SK-N-SH treated with all-trans-retinoic acid at 6 μM for 48 hours (cell line): ENCODE data around the gene TGFBR2.

Source experiments
- ESRRG ChIP-seq: fragments of 250-450 bp; sonication (Bioruptor Pico); IDR thresholded peaks from 2 replicates; pipeline ENCODE4 v1.6.1; 2021; ENCODE audit warnings: mild to moderate bottlenecking
- GLIS3 ChIP-seq: fragments of 250-450 bp; sonication (Bioruptor Pico); IDR thresholded peaks from 2 replicates; pipeline ENCODE4 v1.5.0; 2020; ENCODE audit warnings: mild to moderate bottlenecking, moderate library complexity
- OSR1 ChIP-seq: fragments of 250-450 bp; sonication (Bioruptor Pico); IDR thresholded peaks from 2 replicates; pipeline ENCODE4 v1.8.0; 2022; ENCODE audit warnings: moderate library complexity, mild to moderate bottlenecking, inconsistent platforms
- RARB ChIP-seq: fragments of 250-450 bp; sonication (Bioruptor Pico); IDR thresholded peaks from 2 replicates; pipeline ENCODE4 v1.8.0; 2021; ENCODE audit warnings: mild to moderate bottlenecking, moderate library complexity
- TOX ChIP-seq: fragments of 250-450 bp; sonication (Bioruptor Pico); IDR thresholded peaks from 2 replicates; pipeline ENCODE4 v1.8.0; 2021; ENCODE audit warnings: mild to moderate bottlenecking, moderate library complexity, borderline replicate concordance
- TSHZ2 ChIP-seq: fragments of 250-450 bp; sonication (Bioruptor Pico); IDR thresholded peaks from 2 replicates; pipeline ENCODE4 v1.5.0; 2020; ENCODE audit warnings: mild to moderate bottlenecking, moderate library complexity
- ZNF8 ChIP-seq: fragments of 450-650 bp; formaldehyde crosslinking; IDR thresholded peaks from 2 replicates; pipeline ENCODE4 v1.5.0; 2020; ENCODE audit warnings: mild to moderate bottlenecking, moderate library complexity
- TF ChIP-seq, protein P1 (sequence below): fragments of 250-450 bp; sonication (Bioruptor Pico); IDR thresholded peaks from 2 replicates; pipeline ENCODE4 v1.8.0; 2021; ENCODE audit warnings: low read depth, mild to moderate bottlenecking, moderate library complexity, borderline replicate concordance
- TF ChIP-seq, protein P2 (sequence below): fragments of 250-450 bp; sonication (Bioruptor Pico); IDR thresholded peaks from 2 replicates; pipeline ENCODE4 v1.5.1; 2020; ENCODE audit warnings: low read depth, mild to moderate bottlenecking, moderate library complexity

DNA sequence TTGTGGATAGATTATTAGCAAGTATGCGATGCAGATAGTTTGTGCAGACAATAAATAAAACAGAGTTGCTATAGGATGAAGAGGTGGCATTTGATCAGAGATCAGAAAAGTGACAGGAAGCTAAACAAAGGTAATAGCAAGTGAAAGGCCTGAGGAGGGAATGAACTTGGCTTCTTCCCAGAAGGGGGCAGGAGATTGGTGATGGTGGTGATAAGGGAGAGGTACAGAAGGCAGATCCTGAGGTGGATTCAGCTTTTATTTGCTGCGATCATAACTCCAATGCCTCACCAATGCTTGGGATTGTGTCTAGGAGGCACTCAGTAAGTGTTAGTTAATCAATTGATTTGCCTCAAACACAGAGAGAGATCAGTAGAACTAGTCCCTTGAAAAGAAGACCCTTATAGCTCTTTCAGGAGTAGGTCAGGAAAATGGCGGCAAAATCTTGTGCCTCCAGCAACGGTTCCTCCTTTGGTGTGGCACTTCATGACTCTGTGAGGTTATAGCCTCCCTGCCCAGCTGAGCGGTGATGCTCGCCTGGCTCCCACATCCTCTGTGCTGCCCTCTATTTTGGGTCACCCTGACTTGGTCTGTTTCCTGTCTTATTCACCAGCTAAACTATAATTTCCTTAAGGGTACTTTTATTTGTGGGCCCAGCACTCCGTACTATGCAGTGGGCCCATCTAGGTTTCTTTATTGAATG is 37.5 kb downstream of the TGFBR2 start:
- TF ChIP-seq RARB (CRISPR knock-in tag) (no peak), ESRRG (no peak), TOX (CRISPR knock-in tag) (no peak), TSHZ2 (CRISPR knock-in tag) (no peak), GLIS3 (CRISPR knock-in tag) (no peak), OSR1 (CRISPR knock-in tag) (no peak), ZNF8 (CRISPR knock-in tag) (no peak)
- TF ChIP-seq, protein P1, sequence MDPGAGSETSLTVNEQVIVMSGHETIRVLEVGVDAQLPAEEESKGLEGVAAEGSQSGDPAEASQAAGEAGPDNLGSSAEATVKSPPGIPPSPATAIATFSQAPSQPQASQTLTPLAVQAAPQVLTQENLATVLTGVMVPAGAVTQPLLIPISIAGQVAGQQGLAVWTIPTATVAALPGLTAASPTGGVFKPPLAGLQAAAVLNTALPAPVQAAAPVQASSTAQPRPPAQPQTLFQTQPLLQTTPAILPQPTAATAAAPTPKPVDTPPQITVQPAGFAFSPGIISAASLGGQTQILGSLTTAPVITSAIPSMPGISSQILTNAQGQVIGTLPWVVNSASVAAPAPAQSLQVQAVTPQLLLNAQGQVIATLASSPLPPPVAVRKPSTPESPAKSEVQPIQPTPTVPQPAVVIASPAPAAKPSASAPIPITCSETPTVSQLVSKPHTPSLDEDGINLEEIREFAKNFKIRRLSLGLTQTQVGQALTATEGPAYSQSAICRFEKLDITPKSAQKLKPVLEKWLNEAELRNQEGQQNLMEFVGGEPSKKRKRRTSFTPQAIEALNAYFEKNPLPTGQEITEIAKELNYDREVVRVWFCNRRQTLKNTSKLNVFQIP (CRISPR knock-in tag), result no peak
- TF ChIP-seq, protein P2, sequence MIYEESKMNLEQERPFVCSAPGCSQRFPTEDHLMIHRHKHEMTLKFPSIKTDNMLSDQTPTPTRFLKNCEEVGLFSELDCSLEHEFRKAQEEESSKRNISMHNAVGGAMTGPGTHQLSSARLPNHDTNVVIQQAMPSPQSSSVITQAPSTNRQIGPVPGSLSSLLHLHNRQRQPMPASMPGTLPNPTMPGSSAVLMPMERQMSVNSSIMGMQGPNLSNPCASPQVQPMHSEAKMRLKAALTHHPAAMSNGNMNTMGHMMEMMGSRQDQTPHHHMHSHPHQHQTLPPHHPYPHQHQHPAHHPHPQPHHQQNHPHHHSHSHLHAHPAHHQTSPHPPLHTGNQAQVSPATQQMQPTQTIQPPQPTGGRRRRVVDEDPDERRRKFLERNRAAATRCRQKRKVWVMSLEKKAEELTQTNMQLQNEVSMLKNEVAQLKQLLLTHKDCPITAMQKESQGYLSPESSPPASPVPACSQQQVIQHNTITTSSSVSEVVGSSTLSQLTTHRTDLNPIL (CRISPR knock-in tag), result no peak
